Measurements from ENCODE around the gene RNU6-7.

- no peak for TF ChIP-seq CTCF (conservative IDR thresholded peaks at IDR 0.05)
- TF ChIP-seq EZH2 (IDR thresholded peaks at IDR 0.05; ENCODE audit: low read depth), result no peak
Observed at GRCh38 chr14:32197919-32198318, 3.9 kb upstream of the RNU6-7 start.

Measured in PC-9 (cell line).